A549 (cell line): ENCODE data around the gene PISD. TPM values are rescaled to one million over a fixed set of nuclear protein-coding genes. Genes with fewer than 3 reads are reported as not detected.

Experiments used
- ATAC-seq, 2 experiments: fragments of 200-7000 bp in 1 of 2; fragments of >200 bp in 1 of 2; cut with Nextera tagmentation in 1 of 2; cut with Tn5 transposase in 1 of 2; 3 replicates each; pipeline versions ENCODE4 v1.8.0 to v1.9.1; 2018 to 2020; ENCODE audit warnings: mild to moderate bottlenecking in 1 of 2, moderate library complexity in 1 of 2
- CTCF ChIA-PET: fragments of 300-600 bp; sonication (Branson Sonifier 250); formaldehyde crosslinking; extraction: SDS; loops from one replicate; lab custom pipeline; 2021; ENCODE audit warnings: antibody characterized with exemption, inconsistent platforms; lab: Yijun Ruan, JAX
- POLR2A ChIA-PET: fragments of 350-600 bp; formaldehyde crosslinking; extraction: SDS; loops from one replicate; lab custom pipeline; 2021; ENCODE audit warnings: antibody characterized with exemption, inconsistent platforms; lab: Yijun Ruan, JAX
- DNase-seq, 2 experiments: peaks; one replicate each; pipeline versions ENCODE4 v3.0.0 to v3.0.0-alpha.2; 2011 to 2016; ENCODE audit warnings: low read depth in 1 of 2, low spot score in 1 of 2
- FAIRE-seq: peaks from 2 replicates; lab custom pipeline; 2011; peaks lifted over from hg19 to GRCh38; lab: Jason Lieb, UNC
- H3K27ac ChIP-seq, 2 experiments: fragments of >200 bp; sonication (Bioruptor Twin); formaldehyde crosslinking; 3 replicates each; pipeline ENCODE4 v1.5.1; 2016 to 2017
- H3K4me1 ChIP-seq: fragments of >200 bp; sonication (Bioruptor Twin); formaldehyde crosslinking; 3 replicates; pipeline ENCODE4 v1.6.1; 2016
- H3K4me2 ChIP-seq: fragments of >200 bp; sonication (Bioruptor Twin); formaldehyde crosslinking; 3 replicates; pipeline ENCODE4 v1.6.1; 2016
- H3K4me3 ChIP-seq: fragments of >200 bp; sonication (Bioruptor Twin); formaldehyde crosslinking; 3 replicates; pipeline ENCODE4 v1.5.1; 2016
- H3K9me3 ChIP-seq: fragments of >200 bp; sonication (Bioruptor Twin); formaldehyde crosslinking; 3 replicates; pipeline ENCODE4 v1.6.1; 2016
- BHLHE40 ChIP-seq: IDR thresholded peaks from 2 replicates; pipeline ENCODE4 v1.6.1; 2012; ENCODE audit warnings: low read depth, low read length, inconsistent platforms
- CBX8 ChIP-seq: fragments of 200-600 bp; sonication (generic); IDR thresholded peaks from 2 replicates; pipeline ENCODE4 v1.6.1; 2016
- CHD4 ChIP-seq: fragments of 200-600 bp; sonication (generic); IDR thresholded peaks from 2 replicates; pipeline ENCODE4 v1.6.1; 2016; ENCODE audit warnings: antibody characterized with exemption, mild to moderate bottlenecking, borderline replicate concordance
- EHF ChIP-seq: fragments of 250-450 bp; sonication (Bioruptor Pico); IDR thresholded peaks from 2 replicates; pipeline ENCODE4 v1.5.0; 2020; ENCODE audit warnings: mild to moderate bottlenecking
- EHMT2 ChIP-seq: fragments of 200-600 bp; sonication (generic); IDR thresholded peaks from 2 replicates; pipeline ENCODE4 v1.6.1; 2016; ENCODE audit warnings: antibody characterized with exemption, low read depth, mild to moderate bottlenecking, moderate library complexity
- ESRRA ChIP-seq: fragments of 150-350 bp; IDR thresholded peaks from 2 replicates; pipeline ENCODE4 v1.6.1; 2014; ENCODE audit warnings: mild to moderate bottlenecking, low read length, borderline replicate concordance
- FOSB ChIP-seq: fragments of 250-450 bp; sonication (Bioruptor Pico); IDR thresholded peaks from 2 replicates; pipeline ENCODE4 v1.5.0; 2020; ENCODE audit warnings: mild to moderate bottlenecking, moderate library complexity
- FOSL2 ChIP-seq, 2 experiments: fragments of 450-650 bp in 1 of 2; fragments of >200 bp in 1 of 2; sonication (Bioruptor Twin) in 1 of 2; formaldehyde crosslinking; IDR thresholded peaks; 2 replicates each; pipeline versions ENCODE4 v1.5.0 to v1.6.1; 2016 to 2020; ENCODE audit warnings: mild to moderate bottlenecking in 1 of 2, moderate library complexity in 1 of 2
- FOXS1 ChIP-seq: fragments of 250-450 bp; sonication (Bioruptor Pico); IDR thresholded peaks from 2 replicates; pipeline ENCODE4 v1.5.0; 2020; ENCODE audit warnings: mild to moderate bottlenecking, moderate library complexity
- HDAC2 ChIP-seq: fragments of 200-600 bp; sonication (generic); IDR thresholded peaks from 2 replicates; pipeline ENCODE4 v1.6.1; 2016
- HES2 ChIP-seq: fragments of >200 bp; sonication (Bioruptor Twin); formaldehyde crosslinking; IDR thresholded peaks from 2 replicates; pipeline ENCODE4 v1.6.1; 2016
- HOXA7 ChIP-seq: fragments of 250-450 bp; sonication (Bioruptor Pico); IDR thresholded peaks from 2 replicates; pipeline ENCODE4 v1.5.0; 2020; ENCODE audit warnings: mild to moderate bottlenecking, moderate library complexity
- HOXB13 ChIP-seq: fragments of 250-450 bp; sonication (Bioruptor Pico); IDR thresholded peaks from 2 replicates; pipeline ENCODE4 v1.5.0; 2020; ENCODE audit warnings: low read depth, mild to moderate bottlenecking, moderate library complexity
- HOXB5 ChIP-seq: fragments of 250-450 bp; sonication (Bioruptor Pico); IDR thresholded peaks from 2 replicates; pipeline ENCODE4 v1.5.0; 2020; ENCODE audit warnings: mild to moderate bottlenecking, moderate library complexity
- JUNB ChIP-seq: fragments of >200 bp; sonication (Bioruptor Twin); formaldehyde crosslinking; IDR thresholded peaks from 2 replicates; pipeline ENCODE4 v1.6.1; 2016
- KDM5A ChIP-seq: fragments of 200-600 bp; sonication (generic); IDR thresholded peaks from 2 replicates; pipeline ENCODE4 v1.6.1; 2016; ENCODE audit warnings: antibody characterized with exemption, mild to moderate bottlenecking
- MYC ChIP-seq: IDR thresholded peaks from 2 replicates; pipeline ENCODE4 v1.6.1; 2012; ENCODE audit warnings: mild to moderate bottlenecking, inconsistent platforms, low read length, improper control_type of control experiment, borderline replicate concordance
- NFE2L2 ChIP-seq: fragments of 150-350 bp; conservative IDR thresholded peaks from 2 replicates; pipeline ENCODE4 v1.6.1; 2014; ENCODE audit warnings: low read length
- NR3C1 ChIP-seq: fragments of >200 bp; sonication (Bioruptor Twin); formaldehyde crosslinking; IDR thresholded peaks from 3 replicates; pipeline ENCODE4 v1.6.1; 2017
- RAD21 ChIP-seq, 2 experiments: fragments of >200 bp in 1 of 2; sonication (Bioruptor Twin) in 1 of 2; formaldehyde crosslinking in 1 of 2; IDR thresholded peaks in 1 of 2; conservative IDR thresholded peaks in 1 of 2; 2 replicates in 1 of 2; 3 replicates in 1 of 2; pipeline ENCODE4 v1.6.1; 2012 to 2018; ENCODE audit warnings: inconsistent platforms in 1 of 2
- RARB ChIP-seq: fragments of 250-450 bp; sonication (Bioruptor Pico); IDR thresholded peaks from 2 replicates; pipeline ENCODE4 v1.8.0; 2021; ENCODE audit warnings: mild to moderate bottlenecking, moderate library complexity
- REST ChIP-seq: fragments of 200-600 bp; sonication (generic); IDR thresholded peaks from 2 replicates; pipeline ENCODE4 v1.6.1; 2016; ENCODE audit warnings: antibody characterized with exemption, mild to moderate bottlenecking, moderate library complexity
- RFX5 ChIP-seq: fragments of 450-650 bp; IDR thresholded peaks from 2 replicates; pipeline ENCODE4 v1.7.1; 2014; ENCODE audit warnings: antibody characterized with exemption, mild to moderate bottlenecking, moderate library complexity
- RNF2 ChIP-seq: fragments of 200-600 bp; sonication (generic); IDR thresholded peaks from 2 replicates; pipeline ENCODE4 v1.6.1; 2016; ENCODE audit warnings: low read depth, mild to moderate bottlenecking, antibody characterized with exemption, moderate library complexity, borderline replicate concordance
- TP53 ChIP-seq: fragments of 250-450 bp; sonication (Bioruptor Pico); IDR thresholded peaks from 2 replicates; pipeline ENCODE4 v1.5.0; 2021; ENCODE audit warnings: mild to moderate bottlenecking, moderate library complexity
- ZNF302 ChIP-seq: fragments of 250-450 bp; sonication (Bioruptor Pico); IDR thresholded peaks from 2 replicates; pipeline ENCODE4 v1.9.0; 2021; ENCODE audit warnings: inconsistent platforms, mild to moderate bottlenecking, moderate library complexity
- ZSCAN20 ChIP-seq: fragments of 250-450 bp; sonication (Bioruptor Pico); IDR thresholded peaks from 2 replicates; pipeline ENCODE4 v1.8.0; 2022; ENCODE audit warnings: mild to moderate bottlenecking, moderate library complexity
- WGBS: methylation state at CpG from one replicate; pipeline ENCODE4 v1.1.6; 2017; ENCODE audit errors: missing lambda C conversion rate; 5-methylcytosine and 5-hydroxymethylcytosine counted together
- polyA plus RNA-seq, 4 experiments: library from polyadenylated mRNA; depleted of rRNA in 3 of 4; stranded (reverse); fragments of >200 nt; fragmentation: RNase III in 1 of 4; extraction: RNeasy Plus Mini Kit Qiagen cat#74134 plus additional on column Dnase treatment in 1 of 4; gene quantifications; 2 replicates in 3 of 4; 3 replicates in 1 of 4; pipeline ENCODE4 v1.2.3, GENCODE V29; 2011 to 2017

Gene PISD
- polyA plus RNA-seq, 2 of the 4 experiments (the other 2 are of a cell fraction): 11.0 to 17.3 TPM

GRCh38 chr22:31610611-31611010, 51.4 kb downstream of the PISD start:
- Histone ChIP-seq H3K4me3 (no peak overlapping the region), H3K4me2 (no peak overlapping the region), H3K4me1 (no peaks in the 10 kb centered on the region), H3K9me3 (no peaks in the 10 kb centered on the region), H3K27ac (no peak overlapping the region)
- no peak for ATAC-seq
- DNase-seq: no peak
- no peak for FAIRE-seq
- POLR2A ChIA-PET: no interaction called here
- WGBS: 91% methylated on average over 4 of the region's 6 CpGs
- TF ChIP-seq ESRRA: no peak
- no peak for TF ChIP-seq TP53 (CRISPR knock-in tag)
- TF ChIP-seq HDAC2: no peak
- no peak for TF ChIP-seq FOSB (CRISPR knock-in tag)
- no peak for TF ChIP-seq CBX8
- TF ChIP-seq BHLHE40: no peak
- TF ChIP-seq EHMT2: no peak
- TF ChIP-seq RARB: no peak
- no peak for TF ChIP-seq HOXB5 (CRISPR knock-in tag)
- no peak for TF ChIP-seq ZSCAN20 (CRISPR knock-in tag)
- no peak for TF ChIP-seq REST
- no peak for TF ChIP-seq NR3C1
- TF ChIP-seq EHF: no peak
- no peak for TF ChIP-seq HOXB13 (CRISPR knock-in tag)
- TF ChIP-seq MYC: no peak
- no peak for TF ChIP-seq RNF2
- TF ChIP-seq RAD21 (conservative IDR thresholded peaks at IDR 0.05 in 1 of 2, IDR thresholded peaks at IDR 0.05 in 1 of 2): no peak
- no peak for TF ChIP-seq HOXA7
- TF ChIP-seq FOSL2 (IDR thresholded peaks at IDR 0.05): no peak
- no peak for TF ChIP-seq FOSL2 (CRISPR knock-in tag; IDR thresholded peaks at IDR 0.05)
- CTCF ChIA-PET: no interaction called here

- WGBS: 86% methylated on average over 3 of the region's 10 CpGs
These were observed 52.3 kb downstream of the PISD start for GRCh38 chr22:31609716-31610115.

GRCh38 chr22:31607696-31608095, 54.3 kb downstream of the PISD start:
- no peak overlapping the region for H3K4me2 ChIP-seq
- FAIRE-seq: no peak
- no peaks in the 10 kb centered on the region for H3K9me3 ChIP-seq
- no peak for TF ChIP-seq NFE2L2
- no peak for TF ChIP-seq ZNF302 (CRISPR knock-in tag)
- no peak for TF ChIP-seq FOXS1 (CRISPR knock-in tag)
- no peak for TF ChIP-seq CHD4
- no peak for TF ChIP-seq KDM5A
- TF ChIP-seq ZSCAN20 (CRISPR knock-in tag): no peak
- no peak for TF ChIP-seq CBX8
- TF ChIP-seq JUNB: no peak
- TF ChIP-seq HOXB13 (CRISPR knock-in tag): no peak
- TF ChIP-seq HES2: no peak
- TF ChIP-seq, all 56 proteins: peak for 0
- WGBS: 89% methylated on average over 7 of the region's 7 CpGs
- no peak for ATAC-seq
- H3K27ac ChIP-seq: no peak overlapping the region
- ChIA-PET POLR2A (no interaction called here), CTCF (no interaction called here)
- no peak for DNase-seq
- H3K4me1 ChIP-seq: no peaks in the 10 kb centered on the region
- H3K4me3 ChIP-seq: no peak overlapping the region

More at GRCh38 chr22:31609716-31610115, 52.3 kb downstream of the PISD start:
- no peak overlapping the region for H3K4me3 ChIP-seq
- no peaks in the 10 kb centered on the region for H3K4me1 ChIP-seq
- H3K27ac ChIP-seq: no peak overlapping the region
- ChIA-PET CTCF (interaction anchor here (1.2 kb wide), 1 partner anchor 20 kb away, joined by 3 read pairs; no protein-coding TSS in a partner anchor), POLR2A (no interaction called here)
- FAIRE-seq (no peak), ATAC-seq (no peak), DNase-seq (no peak)
- no peak for TF ChIP-seq RFX5
- H3K4me2 ChIP-seq: no peak overlapping the region
- H3K9me3 ChIP-seq: no peaks in the 10 kb centered on the region
